HCT116 (cell line): ENCODE measurements around the gene ZNRF3. TPM values are rescaled to one million over a fixed set of nuclear protein-coding genes. Genes with fewer than 3 reads are reported as not detected.

ENCODE experiments used
- ATAC-seq: fragments of 200-7000 bp; cut with Tn5 transposase; 2 replicates; pipeline ENCODE4 v1.9.1; 2020; ENCODE audit warnings: mild to moderate bottlenecking, moderate library complexity
- Bru-seq: library from RNA; stranded (reverse); fragments of 400-500 nt; gene quantifications from one replicate; lab custom pipeline; 2021; lab: Mats Ljungman, UMichigan
- BruChase-seq, 2 experiments: library from RNA; stranded (reverse); fragments of 400-500 nt; gene quantifications; one replicate each; lab custom pipeline; 2021; lab: Mats Ljungman, UMichigan
- BruUV-seq: library from RNA; stranded (reverse); fragments of 400-500 nt; replicated peaks from 2 replicates; lab custom pipeline; 2021; lab: Mats Ljungman, UMichigan
- CTCF ChIA-PET: fragments of 300-600 bp; sonication (Branson Sonifier 250); formaldehyde crosslinking; loops from one replicate; lab custom pipeline; 2021; ENCODE audit warnings: antibody characterized with exemption; lab: Charles Lee
- POLR2A ChIA-PET: fragments of 300-600, 350-600 bp; sonication (Branson Sonifier 250); formaldehyde crosslinking; loops from one replicate; lab custom pipeline; 2021; ENCODE audit warnings: antibody characterized with exemption; lab: Charles Lee
- RAD21 ChIA-PET, 2 experiments: fragments of 300-600 bp; sonication (Branson Sonifier 250); formaldehyde crosslinking; loops; one replicate each; lab custom pipeline; 2023; ENCODE audit warnings: low total read pairs in 2 of 2; ENCODE audit not compliant: uncharacterized antibody in 2 of 2, unreplicated experiment in 2 of 2, low non-redundant PET in 1 of 2; lab: Charles Lee
- DNase-seq: peaks from one replicate; pipeline ENCODE4 v3.0.0-alpha.2; 2010; ENCODE audit warnings: low read depth, low spot score
- H2AFZ ChIP-seq: fragments of 200-600 bp; shearing (Covaris generic), sonication (generic); 2 replicates; pipeline ENCODE4 v1.6.1; 2017; ENCODE audit warnings: low read depth, mixed run types, mixed read lengths, antibody characterized with exemption, low read length; ENCODE audit not compliant: poor library complexity, severe bottlenecking
- H3K27ac ChIP-seq: 2 replicates; pipeline ENCODE4 v1.5.1; 2012; ENCODE audit warnings: low read depth, low read length
- H3K27me3 ChIP-seq: fragments of 200-600 bp; sonication (generic); 2 replicates; pipeline ENCODE4 v1.6.1; 2016; ENCODE audit warnings: mixed run types, low read length, mixed read lengths; ENCODE audit not compliant: insufficient read depth
- H3K36me3 ChIP-seq, 2 experiments: fragments of 200-500 bp in 1 of 2; fragments of 200-600 bp in 1 of 2; sonication (Bioruptor generic) in 1 of 2; sonication (generic) in 1 of 2; 2 replicates each; pipeline versions ENCODE4 v1.5.1 to v1.6.1; 2014 to 2016; ENCODE audit warnings: low read length in 2 of 2, inconsistent platforms in 1 of 2, mixed read lengths in 1 of 2, mixed run types in 1 of 2; ENCODE audit not compliant: insufficient read depth in 2 of 2, control insufficient read depth in 1 of 2
- H3K4me1 ChIP-seq, 2 experiments: fragments of 200-600 bp in 1 of 2; sonication (generic) in 1 of 2; 2 replicates each; pipeline versions ENCODE4 v1.5.1 to v1.6.1; 2012 to 2017; ENCODE audit warnings: low read length in 2 of 2, inconsistent platforms in 1 of 2, mild to moderate bottlenecking in 1 of 2, mixed read lengths in 1 of 2, mixed run types in 1 of 2, moderate library complexity in 1 of 2; ENCODE audit not compliant: insufficient read depth in 2 of 2, control insufficient read depth in 1 of 2
- H3K4me2 ChIP-seq: fragments of 200-600 bp; sonication (generic); 2 replicates; pipeline ENCODE4 v1.6.1; 2017; ENCODE audit warnings: mixed run types, low read length, mixed read lengths
- H3K4me3 ChIP-seq, 2 experiments: fragments of 200-600 bp in 1 of 2; sonication (generic) in 1 of 2; replicated peaks in 1 of 2; 2 replicates each; pipeline ENCODE4 v1.5.1; 2011 to 2016; ENCODE audit warnings: low read length in 2 of 2, control low read depth in 1 of 2, low read depth in 1 of 2, mild to moderate bottlenecking in 1 of 2, mixed read lengths in 1 of 2, mixed run types in 1 of 2
- H3K79me2 ChIP-seq: fragments of 200-600 bp; sonication (generic); 2 replicates; pipeline ENCODE4 v1.6.1; 2017; ENCODE audit warnings: mild to moderate bottlenecking, mixed run types, low read length, moderate library complexity, mixed read lengths; ENCODE audit not compliant: insufficient read depth
- H3K9ac ChIP-seq: fragments of 200-600 bp; sonication (generic); 2 replicates; pipeline ENCODE4 v1.6.1; 2016; ENCODE audit warnings: low read length, mixed read lengths
- H3K9me2 ChIP-seq: fragments of 200-600 bp; sonication (generic), shearing (Covaris generic); 2 replicates; pipeline ENCODE4 v1.6.1; 2017; ENCODE audit warnings: mixed run types, mild to moderate bottlenecking, moderate library complexity; ENCODE audit not compliant: insufficient read depth
- H3K9me3 ChIP-seq, 2 experiments: fragments of 200-500 bp in 1 of 2; fragments of 200-600 bp in 1 of 2; sonication (Bioruptor generic) in 1 of 2; sonication (generic) in 1 of 2; 2 replicates each; pipeline ENCODE4 v1.6.1; 2014 to 2017; ENCODE audit warnings: low read length in 2 of 2, mixed read lengths in 2 of 2, inconsistent platforms in 1 of 2, low read depth in 1 of 2, mild to moderate bottlenecking in 1 of 2, mixed run types in 1 of 2, moderate library complexity in 1 of 2; ENCODE audit not compliant: control insufficient read depth in 1 of 2, insufficient read depth in 1 of 2
- H4K20me1 ChIP-seq: fragments of 200-600 bp; sonication (generic), shearing (Covaris generic); 2 replicates; pipeline ENCODE4 v1.6.1; 2017; ENCODE audit warnings: mixed run types, mild to moderate bottlenecking, moderate library complexity; ENCODE audit not compliant: insufficient read depth
- CBX3 ChIP-seq: IDR thresholded peaks from 2 replicates; pipeline ENCODE4 v1.6.1; 2012; ENCODE audit warnings: low read depth
- EGR1 ChIP-seq: IDR thresholded peaks from 2 replicates; pipeline ENCODE4 v1.6.1; 2012; ENCODE audit warnings: low read depth
- EZH2 ChIP-seq: fragments of 200-600 bp; sonication (generic); IDR thresholded peaks from 2 replicates; pipeline ENCODE4 v1.6.1; 2017; ENCODE audit warnings: antibody characterized with exemption, mixed run types
- POLR2A ChIP-seq: IDR thresholded peaks from 2 replicates; pipeline ENCODE4 v1.7.0; 2011; ENCODE audit warnings: borderline replicate concordance; ENCODE audit not compliant: insufficient read depth, insufficient read length; ENCODE audit errors: extremely low read depth
- POLR2AphosphoS5 ChIP-seq: IDR thresholded peaks from 2 replicates; pipeline ENCODE4 v1.6.1; 2011; ENCODE audit warnings: mild to moderate bottlenecking, low read depth, low read length, moderate library complexity
- SIN3A ChIP-seq: IDR thresholded peaks from 2 replicates; pipeline ENCODE4 v1.6.1; 2012; ENCODE audit warnings: low read depth
- SP1 ChIP-seq: IDR thresholded peaks from 2 replicates; pipeline ENCODE4 v1.6.1; 2012; ENCODE audit warnings: low read depth
- TCF7L2 ChIP-seq: IDR thresholded peaks from 2 replicates; pipeline ENCODE4 v1.7.0; 2011; ENCODE audit warnings: borderline replicate concordance, inconsistent platforms; ENCODE audit not compliant: insufficient read depth, insufficient read length; ENCODE audit errors: extremely low read depth
- YY1 ChIP-seq: IDR thresholded peaks from 2 replicates; pipeline ENCODE4 v1.6.1; 2011; ENCODE audit warnings: low read length, low read depth, moderate library complexity, mild to moderate bottlenecking; ENCODE audit not compliant: insufficient replicate concordance; ENCODE audit errors: extremely low read depth
- intact Hi-C: fragments of 100-400 bp; cut with micrococcal nuclease; formaldehyde crosslinking; loops from 2 replicates; pipeline ENCODE4 v1.10.0; 2022
- long read RNA-seq: library from polyadenylated mRNA; unstranded; transcript quantifications from one replicate; pipeline ENCODE4 v2.0.0, GENCODE V29; 2021; ENCODE audit not compliant: unreplicated experiment
- polyA plus RNA-seq: library from polyadenylated mRNA; unstranded; fragments of >200 nt; gene quantifications from 2 replicates; pipeline ENCODE4 v1.2.1, GENCODE V29; 2012; ENCODE audit warnings: missing spikeins
- total RNA-seq: library from RNA; stranded (reverse); gene quantifications from one replicate; pipeline ENCODE4 v1.2.1, GENCODE V29; 2021; ENCODE audit not compliant: unreplicated experiment
- TF ChIP-seq, protein P1 (sequence below), 3 experiments: fragments of 200-600 bp in 1 of 3; sonication (generic) in 1 of 3; IDR thresholded peaks in 2 of 3; conservative IDR thresholded peaks in 1 of 3; 2 replicates each; pipeline ENCODE4 v1.5.1; 2012 to 2017; ENCODE audit warnings: low read depth in 2 of 3, low read length in 2 of 3, antibody characterized with exemption in 1 of 3, borderline replicate concordance in 1 of 3, control low read depth in 1 of 3, mild to moderate bottlenecking in 1 of 3, mixed read lengths in 1 of 3, mixed run types in 1 of 3, moderate library complexity in 1 of 3; ENCODE audit not compliant: insufficient read depth in 1 of 3
- TF ChIP-seq, protein P2 (sequence below): IDR thresholded peaks from 2 replicates; pipeline ENCODE4 v1.6.1; 2012
- TF ChIP-seq, protein P3 (sequence below): IDR thresholded peaks from 2 replicates; pipeline ENCODE4 v1.6.1; 2012
- TF ChIP-seq, protein P4 (sequence below): IDR thresholded peaks from 2 replicates; pipeline ENCODE4 v1.6.1; 2011; ENCODE audit warnings: mild to moderate bottlenecking, low read length, moderate library complexity; ENCODE audit not compliant: insufficient replicate concordance; ENCODE audit errors: extremely low read depth

ZNRF3 gene
- total RNA-seq = 12.2 TPM
- polyA plus RNA-seq = 6.4 and 6.7 TPM in 2 replicates
- Bru-seq, nascent RNA = percentile 78 among the genes with signal in this experiment
- BruChase-seq, experiment 1, labeled RNA remaining after a 6-hour chase = percentile 74 among the genes with signal in this experiment
- percentile 72 among the genes with signal in this experiment for BruChase-seq, experiment 2, labeled RNA remaining after a 2-hour chase
- long read RNA-seq, full-length matches to known transcripts = 2 of 38 reads
- long read RNA-seq, partial matches to known transcripts = 28 of 38 reads
- long read RNA-seq, other reads (novel, unspliced or antisense) = 8 of 38 reads

DNA sequence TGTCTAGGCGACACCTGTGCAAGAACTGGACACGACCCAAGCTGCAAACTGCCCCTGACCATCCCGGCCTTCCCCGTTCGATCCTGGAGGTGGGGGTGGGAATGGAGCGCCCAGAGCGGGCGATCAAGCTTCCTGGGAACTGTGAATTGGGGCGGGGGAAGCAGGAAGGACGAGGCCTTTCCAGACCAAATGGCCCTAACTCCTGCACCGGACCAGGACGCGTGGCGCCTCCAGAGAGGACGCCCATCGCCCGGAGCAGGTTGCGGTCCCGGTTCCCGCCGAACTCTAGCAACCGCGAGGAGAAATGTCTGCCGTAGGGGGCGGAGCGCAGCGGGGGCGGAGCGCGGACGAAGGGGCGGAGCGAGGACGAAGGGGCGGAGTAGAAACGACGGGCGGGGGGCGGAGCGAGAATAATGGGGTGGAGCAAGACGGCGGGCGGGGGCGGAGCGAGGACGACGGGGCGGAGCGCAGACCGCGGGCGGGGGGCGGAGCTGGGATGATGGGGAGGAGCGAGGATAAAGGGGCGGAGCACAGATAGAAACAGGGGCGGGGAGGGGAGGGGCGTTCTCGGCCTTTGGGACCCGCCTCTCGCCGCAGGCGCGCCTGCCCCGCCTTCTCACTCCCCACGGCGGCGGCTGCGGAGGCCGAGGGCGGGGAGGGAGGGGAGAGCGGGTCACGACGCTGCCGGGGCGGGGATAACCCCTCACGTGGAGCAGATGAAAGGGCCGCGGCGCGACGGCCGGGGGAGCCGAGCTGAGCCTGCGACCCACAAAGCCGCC is at the start of gene ZNRF3:
TSS of gene ZNRF3 (plus strand) at position 695 of the 779 bp plus-strand sequence. CDS start 195 bp downstream, outside the sequence.
- Histone ChIP-seq H3K4me3 (peak within 1 kb of the TSS; percentile 66 to 80), H3K4me2 (peak within 1 kb of the TSS; percentile 98), H3K79me2 (peaks cover 39% of the 10 kb centered on the region), H3K27ac (peak within 1 kb of the TSS; percentile 77)
- TF ChIP-seq POLR2A (peak; percentile 29), EZH2 (no peak), CBX3 (no peak), SIN3A (peak; percentile 53; the same call in 1 of the 2 replicates), POLR2AphosphoS5 (peak; percentile 76), EGR1 (peak; percentile 90), YY1 (peak; percentile 54), SP1 (peak; percentile 54), TCF7L2 (peak; percentile 98)
- TF ChIP-seq, protein P1, sequence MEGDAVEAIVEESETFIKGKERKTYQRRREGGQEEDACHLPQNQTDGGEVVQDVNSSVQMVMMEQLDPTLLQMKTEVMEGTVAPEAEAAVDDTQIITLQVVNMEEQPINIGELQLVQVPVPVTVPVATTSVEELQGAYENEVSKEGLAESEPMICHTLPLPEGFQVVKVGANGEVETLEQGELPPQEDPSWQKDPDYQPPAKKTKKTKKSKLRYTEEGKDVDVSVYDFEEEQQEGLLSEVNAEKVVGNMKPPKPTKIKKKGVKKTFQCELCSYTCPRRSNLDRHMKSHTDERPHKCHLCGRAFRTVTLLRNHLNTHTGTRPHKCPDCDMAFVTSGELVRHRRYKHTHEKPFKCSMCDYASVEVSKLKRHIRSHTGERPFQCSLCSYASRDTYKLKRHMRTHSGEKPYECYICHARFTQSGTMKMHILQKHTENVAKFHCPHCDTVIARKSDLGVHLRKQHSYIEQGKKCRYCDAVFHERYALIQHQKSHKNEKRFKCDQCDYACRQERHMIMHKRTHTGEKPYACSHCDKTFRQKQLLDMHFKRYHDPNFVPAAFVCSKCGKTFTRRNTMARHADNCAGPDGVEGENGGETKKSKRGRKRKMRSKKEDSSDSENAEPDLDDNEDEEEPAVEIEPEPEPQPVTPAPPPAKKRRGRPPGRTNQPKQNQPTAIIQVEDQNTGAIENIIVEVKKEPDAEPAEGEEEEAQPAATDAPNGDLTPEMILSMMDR (IDR thresholded peaks at IDR 0.05 in 2 of 3, conservative IDR thresholded peaks at IDR 0.05 in 1 of 3; ENCODE audit: borderline replicate concordance in 1 of 3, insufficient read depth in 1 of 3, low read depth in 2 of 3, low read length in 2 of 3) = no peak
- TF ChIP-seq, protein P2, sequence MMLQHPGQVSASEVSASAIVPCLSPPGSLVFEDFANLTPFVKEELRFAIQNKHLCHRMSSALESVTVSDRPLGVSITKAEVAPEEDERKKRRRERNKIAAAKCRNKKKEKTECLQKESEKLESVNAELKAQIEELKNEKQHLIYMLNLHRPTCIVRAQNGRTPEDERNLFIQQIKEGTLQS = no peak
- TF ChIP-seq, protein P3, sequence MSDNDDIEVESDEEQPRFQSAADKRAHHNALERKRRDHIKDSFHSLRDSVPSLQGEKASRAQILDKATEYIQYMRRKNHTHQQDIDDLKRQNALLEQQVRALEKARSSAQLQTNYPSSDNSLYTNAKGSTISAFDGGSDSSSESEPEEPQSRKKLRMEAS = peak; percentile 52
- TF ChIP-seq, protein P4, sequence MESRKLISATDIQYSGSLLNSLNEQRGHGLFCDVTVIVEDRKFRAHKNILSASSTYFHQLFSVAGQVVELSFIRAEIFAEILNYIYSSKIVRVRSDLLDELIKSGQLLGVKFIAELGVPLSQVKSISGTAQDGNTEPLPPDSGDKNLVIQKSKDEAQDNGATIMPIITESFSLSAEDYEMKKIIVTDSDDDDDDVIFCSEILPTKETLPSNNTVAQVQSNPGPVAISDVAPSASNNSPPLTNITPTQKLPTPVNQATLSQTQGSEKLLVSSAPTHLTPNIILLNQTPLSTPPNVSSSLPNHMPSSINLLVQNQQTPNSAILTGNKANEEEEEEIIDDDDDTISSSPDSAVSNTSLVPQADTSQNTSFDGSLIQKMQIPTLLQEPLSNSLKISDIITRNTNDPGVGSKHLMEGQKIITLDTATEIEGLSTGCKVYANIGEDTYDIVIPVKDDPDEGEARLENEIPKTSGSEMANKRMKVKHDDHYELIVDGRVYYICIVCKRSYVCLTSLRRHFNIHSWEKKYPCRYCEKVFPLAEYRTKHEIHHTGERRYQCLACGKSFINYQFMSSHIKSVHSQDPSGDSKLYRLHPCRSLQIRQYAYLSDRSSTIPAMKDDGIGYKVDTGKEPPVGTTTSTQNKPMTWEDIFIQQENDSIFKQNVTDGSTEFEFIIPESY = no peak
- TF ChIP-seq, all 23 proteins: peak for 8
- Histone ChIP-seq H3K27me3 (no peaks in the 10 kb centered on the region), H3K9ac (peak within 1 kb of the TSS; percentile 72), H3K9me2 (no peaks in the 10 kb centered on the region), H4K20me1 (peaks cover 9% of the 10 kb centered on the region; the same call in 1 of the 2 replicates), H3K4me1 (peaks cover 19 to 24% of the 10 kb centered on the region in 2 experiments), H3K36me3 (no peaks in the 10 kb centered on the region), H3K9me3 (no peaks in the 10 kb centered on the region), H2AFZ (peak within 1 kb of the TSS; percentile 8)
- DNase-seq (peak; percentile 83), ATAC-seq (peak; percentile 85)
- ChIA-PET POLR2A (interaction anchor here (0.6 to 1.7 kb wide), 5 partner anchors 9 to 181 kb away, joined by 3 to 5 read pairs (median 3); no protein-coding TSS in a partner anchor), CTCF (interaction anchor here (0.7 to 1.4 kb wide), 5 partner anchors 18 to 157 kb away, joined by 3 to 14 read pairs (median 4); no protein-coding TSS in a partner anchor), RAD21 (interaction anchor here (0.7 to 1.4 kb wide), 4 partner anchors 10 to 157 kb away, joined by 3 to 5 read pairs (median 4); no protein-coding TSS in a partner anchor)
- BruUV-seq = no TSS peak
- intact Hi-C loops = loop anchor here (1.0 kb wide), 1 partner anchor 148 kb away; no protein-coding TSS in a partner anchor
